NCI-H748 treated with DMSO at 0.1 percent for 48 hours (cell line): ENCODE results near the gene TMEM225B.
"Not testable (repeated sequence)": the region's sequence is repeated elsewhere in the genome, so short reads cannot be mapped to it uniquely, and the experiment has no call there.

Experiments
- DNase-seq: peaks from one replicate; lab custom pipeline; 2025; lab: John Stamatoyannopoulos, UW

TMEM225B gene

GRCh38 chr7:99657879-99658278 is 59.8 kb downstream of the TMEM225B start:
- not testable (repeated sequence) for DNase-seq
